Caco-2 (cell line): ENCODE measurements around the gene B3GAT3. TPM values are rescaled to one million over a fixed set of nuclear protein-coding genes. Genes with fewer than 3 reads are reported as not detected.

Source experiments
- BruUV-seq: library from RNA; stranded (reverse); fragments of 400-500 nt; replicated peaks from 2 replicates; lab custom pipeline; 2021; lab: Mats Ljungman, UMichigan
- CTCF ChIA-PET: fragments of 300-600 bp; sonication (Branson Sonifier 250); formaldehyde crosslinking; loops from one replicate; lab custom pipeline; 2022; ENCODE audit warnings: antibody characterized with exemption; lab: Charles Lee
- POLR2A ChIA-PET: fragments of 300-600 bp; sonication (Branson Sonifier 250); formaldehyde crosslinking; loops from one replicate; lab custom pipeline; 2022; ENCODE audit warnings: antibody characterized with exemption; lab: Charles Lee
- DNase-seq, 2 experiments: peaks; one replicate each; pipeline versions ENCODE4 v3.0.0 to v3.0.0-alpha.2; 2020 to 2022
- H3K27me3 ChIP-seq: replicated peaks from 2 replicates; pipeline ENCODE4 v1.6.0; 2011; ENCODE audit warnings: low read length; ENCODE audit not compliant: control insufficient read depth, insufficient read depth
- H3K36me3 ChIP-seq: 2 replicates; pipeline ENCODE4 v1.5.1; 2011; ENCODE audit warnings: low read length; ENCODE audit not compliant: control insufficient read depth, insufficient read depth
- H3K4me1 ChIP-seq: fragments of 250-450 bp; sonication (Bioruptor Pico); 2 replicates; pipeline ENCODE4 v1.5.1; 2020; ENCODE audit warnings: mild to moderate bottlenecking
- H3K4me3 ChIP-seq: 2 replicates; pipeline ENCODE4 v1.5.1; 2011; ENCODE audit warnings: low read depth, mild to moderate bottlenecking, control low read depth, low read length
- H3K9me3 ChIP-seq: fragments of 250-450 bp; sonication (Bioruptor Pico); 2 replicates; pipeline ENCODE4 v1.5.1; 2020; ENCODE audit warnings: mild to moderate bottlenecking, moderate library complexity
- H3K27ac Mint-ChIP-seq: one replicate; pipeline ENCODE4 v1.8.0; 2022; ENCODE audit warnings: mixed read lengths; ENCODE audit not compliant: unreplicated experiment
- H3K27me3 Mint-ChIP-seq: one replicate; pipeline ENCODE4 v1.8.0; 2022; ENCODE audit warnings: mixed read lengths; ENCODE audit not compliant: insufficient read depth, unreplicated experiment
- H3K36me3 Mint-ChIP-seq: one replicate; pipeline ENCODE4 v1.8.0; 2022; ENCODE audit warnings: mild to moderate bottlenecking, mixed read lengths; ENCODE audit not compliant: insufficient read depth, unreplicated experiment
- H3K4me1 Mint-ChIP-seq: one replicate; pipeline ENCODE4 v1.8.0; 2022; ENCODE audit warnings: low read depth, mixed read lengths; ENCODE audit not compliant: unreplicated experiment
- H3K4me3 Mint-ChIP-seq: one replicate; pipeline ENCODE4 v1.8.0; 2022; ENCODE audit warnings: mild to moderate bottlenecking, moderate library complexity, mixed read lengths; ENCODE audit not compliant: unreplicated experiment
- H3K9me3 Mint-ChIP-seq: one replicate; pipeline ENCODE4 v1.8.0; 2022; ENCODE audit warnings: mixed read lengths; ENCODE audit not compliant: unreplicated experiment
- intact Hi-C: fragments of 100-400 bp; cut with micrococcal nuclease; formaldehyde crosslinking; loops from one replicate; pipeline ENCODE4 v1.10.0; 2022; ENCODE audit not compliant: unreplicated experiment
- total RNA-seq: library from RNA; stranded (reverse); gene quantifications from 2 replicates; pipeline ENCODE4 v1.2.3, GENCODE V29; 2022
- TF ChIP-seq, protein P1 (sequence below), 2 experiments: fragments of 200-600 bp in 1 of 2; IDR thresholded peaks; 1 replicate in 1 of 2; 2 replicates in 1 of 2; pipeline versions ENCODE4 v1.5.1 to v1.8.0; 2011 to 2022; ENCODE audit warnings: antibody characterized with exemption in 1 of 2, control low read depth in 1 of 2, inconsistent platforms in 1 of 2, low read depth in 1 of 2, low read length in 1 of 2, mild to moderate bottlenecking in 1 of 2, moderate library complexity in 1 of 2; ENCODE audit not compliant: insufficient read depth in 1 of 2, severe bottlenecking in 1 of 2, unreplicated experiment in 1 of 2

The B3GAT3 gene
- total RNA-seq, 1 experiment from 2014 or later: 37.6 TPM

DNA sequence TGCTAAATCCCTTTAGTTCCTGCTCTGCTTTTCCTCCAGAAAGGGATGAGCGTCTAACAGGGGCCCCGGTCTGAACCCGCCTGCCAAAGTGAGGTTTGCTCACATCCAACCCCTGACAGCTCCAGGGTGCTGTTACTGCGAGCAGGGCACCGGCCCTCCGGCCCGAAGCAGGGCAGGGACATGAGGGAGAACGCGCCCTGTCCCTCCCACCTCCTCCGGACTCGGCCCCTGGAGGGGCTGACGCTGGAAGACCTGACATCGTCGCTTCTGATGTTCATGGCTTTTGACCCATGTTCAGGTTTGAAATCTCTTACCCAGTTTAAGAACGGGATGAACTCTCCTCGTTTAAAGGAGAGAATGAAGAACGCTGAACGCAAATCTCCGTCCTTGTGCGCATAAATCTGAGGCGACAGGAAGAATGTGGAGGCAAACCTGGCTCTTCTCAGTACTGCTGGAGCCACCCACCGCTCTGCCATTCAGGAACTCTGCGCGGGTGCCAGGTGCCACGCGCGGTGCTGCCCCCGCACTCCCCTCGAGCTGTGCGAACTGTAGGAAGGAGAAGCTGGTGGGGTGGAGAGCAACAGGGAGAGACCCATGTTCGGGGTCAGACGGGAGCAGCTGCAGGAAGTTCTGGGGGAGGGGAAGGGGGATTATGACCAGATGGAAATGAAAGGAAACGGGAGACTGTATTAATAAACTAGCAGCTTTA, 47.3 kb downstream of the B3GAT3 start:
- H3K36me3 Mint-ChIP-seq: peaks cover 94% of the 10 kb centered on the region
- peak overlapping the region; percentile 100 for H3K27ac Mint-ChIP-seq
- Histone ChIP-seq H3K9me3 (no peaks in the 10 kb centered on the region), H3K36me3 (peaks cover 6% of the 10 kb centered on the region; the same call in 1 of the 2 replicates), H3K4me3 (peak overlapping the region; percentile 62), H3K4me1 (peaks cover 25% of the 10 kb centered on the region), H3K27me3 (no peaks in the 10 kb centered on the region)
- ChIA-PET CTCF (interaction anchor here (0.5 to 2.1 kb wide), 21 partner anchors 9 to 212 kb away, joined by 3 to 29 read pairs (median 5); partner anchors contain the start of genes B3GAT3, C11orf98, CSKMT and HNRNPUL2), POLR2A (interaction anchor here (0.5 to 2.1 kb wide), 40 partner anchors 8 to 282 kb away, joined by 3 to 116 read pairs (median 5); partner anchors contain the start of genes AHNAK, B3GAT3, C11orf98 and CSKMT)
- peaks cover 56% of the 10 kb centered on the region for H3K4me1 Mint-ChIP-seq
- BruUV-seq: TSS peak; percentile 85
- TF ChIP-seq, protein P1, sequence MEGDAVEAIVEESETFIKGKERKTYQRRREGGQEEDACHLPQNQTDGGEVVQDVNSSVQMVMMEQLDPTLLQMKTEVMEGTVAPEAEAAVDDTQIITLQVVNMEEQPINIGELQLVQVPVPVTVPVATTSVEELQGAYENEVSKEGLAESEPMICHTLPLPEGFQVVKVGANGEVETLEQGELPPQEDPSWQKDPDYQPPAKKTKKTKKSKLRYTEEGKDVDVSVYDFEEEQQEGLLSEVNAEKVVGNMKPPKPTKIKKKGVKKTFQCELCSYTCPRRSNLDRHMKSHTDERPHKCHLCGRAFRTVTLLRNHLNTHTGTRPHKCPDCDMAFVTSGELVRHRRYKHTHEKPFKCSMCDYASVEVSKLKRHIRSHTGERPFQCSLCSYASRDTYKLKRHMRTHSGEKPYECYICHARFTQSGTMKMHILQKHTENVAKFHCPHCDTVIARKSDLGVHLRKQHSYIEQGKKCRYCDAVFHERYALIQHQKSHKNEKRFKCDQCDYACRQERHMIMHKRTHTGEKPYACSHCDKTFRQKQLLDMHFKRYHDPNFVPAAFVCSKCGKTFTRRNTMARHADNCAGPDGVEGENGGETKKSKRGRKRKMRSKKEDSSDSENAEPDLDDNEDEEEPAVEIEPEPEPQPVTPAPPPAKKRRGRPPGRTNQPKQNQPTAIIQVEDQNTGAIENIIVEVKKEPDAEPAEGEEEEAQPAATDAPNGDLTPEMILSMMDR (IDR thresholded peaks at IDR 0.05; ENCODE audit: insufficient read depth in 1 of 2, low read depth in 1 of 2, low read length in 1 of 2, severe bottlenecking in 1 of 2, unreplicated experiment in 1 of 2): no peak
- no peaks in the 10 kb centered on the region for H3K27me3 Mint-ChIP-seq
- intact Hi-C loops: no loop called here
- H3K4me3 Mint-ChIP-seq: peak overlapping the region; percentile 97
- DNase-seq: no peak
- H3K9me3 Mint-ChIP-seq: no peaks in the 10 kb centered on the region

DNA sequence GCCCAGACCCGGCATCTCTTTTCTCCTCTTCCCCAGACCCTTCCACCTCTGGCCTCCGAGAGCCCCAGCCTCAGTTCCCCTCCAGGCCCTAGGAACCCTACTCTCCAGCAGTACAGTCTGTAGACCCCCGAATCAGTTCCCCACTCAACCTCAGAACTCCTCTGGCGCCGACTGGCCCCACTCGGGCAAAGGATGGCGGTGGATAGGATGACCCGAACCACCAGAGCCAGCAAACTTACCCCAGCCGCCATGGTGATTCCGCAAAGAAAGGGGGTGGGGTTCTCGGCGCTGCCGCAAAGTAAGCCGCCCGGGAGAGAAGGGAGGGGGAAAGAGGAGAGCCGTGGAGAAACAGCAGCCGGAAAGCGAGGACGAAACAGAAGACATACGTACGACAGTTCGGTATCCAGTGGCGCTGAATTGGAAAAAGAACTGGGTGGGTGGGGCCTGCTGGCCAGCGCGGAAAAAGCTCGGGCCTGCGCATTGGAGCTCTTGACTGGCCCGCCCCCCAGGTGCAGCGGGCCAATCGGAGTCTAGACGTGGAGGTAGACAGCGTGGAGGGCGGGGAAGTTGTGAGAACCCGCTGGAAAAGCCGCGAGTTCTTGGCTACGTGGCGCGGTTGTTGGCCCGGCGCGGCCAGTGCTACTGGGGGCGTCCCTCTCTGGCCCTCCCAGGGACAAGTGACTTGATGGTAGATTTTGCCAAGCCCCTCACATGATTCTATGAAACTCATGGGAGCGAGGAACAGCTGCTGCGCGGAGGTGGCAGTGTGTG, 48.0 kb downstream of the B3GAT3 start, which contains the start of gene EEF1G:
TSS of gene EEF1G (minus strand) at position 300 of the 771 bp plus-strand sequence. CDS start at position 251, 49 bp downstream.
- no peaks in the 10 kb centered on the region for H3K9me3 Mint-ChIP-seq
- H3K36me3 Mint-ChIP-seq: peaks cover 95% of the 10 kb centered on the region
- no peaks in the 10 kb centered on the region for H3K27me3 ChIP-seq
- DNase-seq: peak; percentile 100
- H3K27ac Mint-ChIP-seq: peak within 1 kb of the TSS; percentile 100
- intact Hi-C loops: loop anchor here (1.0 kb wide), 1 partner anchor 18 kb away; the partner anchor contains the start of gene TUT1
- peaks cover 6% of the 10 kb centered on the region; the same call in 1 of the 2 replicates for H3K36me3 ChIP-seq
- POLR2A ChIA-PET: interaction anchor here (0.5 to 2.1 kb wide), 43 partner anchors 8 to 282 kb away, joined by 3 to 116 read pairs (median 5); partner anchors contain the start of genes AHNAK, B3GAT3, C11orf98 and CSKMT
- BruUV-seq: no TSS peak
- H3K4me1 Mint-ChIP-seq: peaks cover 56% of the 10 kb centered on the region
- H3K9me3 ChIP-seq: no peaks in the 10 kb centered on the region
- H3K4me3 ChIP-seq: peak within 1 kb of the TSS; percentile 62
- CTCF ChIA-PET: interaction anchor here (0.5 to 2.1 kb wide), 22 partner anchors 8 to 325 kb away, joined by 3 to 29 read pairs (median 5); partner anchors contain the start of genes B3GAT3, C11orf98, CSKMT and HNRNPUL2
- peaks cover 25% of the 10 kb centered on the region for H3K4me1 ChIP-seq
- TF ChIP-seq, protein P1 (IDR thresholded peaks at IDR 0.05; ENCODE audit: insufficient read depth in 1 of 2, low read depth in 1 of 2, low read length in 1 of 2, severe bottlenecking in 1 of 2, unreplicated experiment in 1 of 2): no peak
- no peaks in the 10 kb centered on the region for H3K27me3 Mint-ChIP-seq
- H3K4me3 Mint-ChIP-seq: peak within 1 kb of the TSS; percentile 97
